Pericardium fibroblast (primary cell): Measurements from ENCODE around the gene TRABD2B. TPM values are rescaled to one million over a fixed set of nuclear protein-coding genes. Genes with fewer than 3 reads are reported as not detected.

ENCODE experiments used
- total RNA-seq: library from RNA; depleted of rRNA; stranded (reverse); fragments of >200 nt; gene quantifications from 2 replicates; pipeline ENCODE4 v1.2.3, GENCODE V29; 2015

The TRABD2B gene
- 0.93 and 0.94 TPM in 2 replicates for total RNA-seq

GRCh38 chr1:47997289-47998200 is at the start of gene TRABD2B:
Gene TRABD2B, minus strand, starts transcription at chr1:47997385.

Other genes starting within 250 kb of the TRABD2B start
- gene SLC5A9, start 225.3 kb upstream of the TRABD2B start, total RNA-seq = not detected in 2 replicates